Iris pigment epithelial cell (primary cell): ENCODE data around the gene CYP2C18.
"Not testable (repeated sequence)": the region's sequence is repeated elsewhere in the genome, so short reads cannot be mapped to it uniquely, and the experiment has no call there.

ENCODE experiments used
- DNase-seq: peaks from one replicate; pipeline ENCODE4 v3.0.0-alpha.2; 2011; ENCODE audit warnings: low read depth

Gene CYP2C18

GRCh38 chr10:94747137-94747536 lies 63.6 kb downstream of the CYP2C18 start:
- no peak for DNase-seq

- DNase-seq: no peak
Observed at GRCh38 chr10:94747838-94748237, 64.3 kb downstream of the CYP2C18 start.

- DNase-seq: no peak
Observed at GRCh38 chr10:94757916-94758315, 74.4 kb downstream of the CYP2C18 start.

GRCh38 chr10:94760586-94761178 lies 77.2 kb downstream of the CYP2C18 start:
- DNase-seq: no peak

- no peak for DNase-seq
Observed at GRCh38 chr10:94762393-94762792, 78.9 kb downstream of the CYP2C18 start, which contains the start of gene CYP2C19. Gene CYP2C19 (plus strand): TSS chr10:94762681. CDS start chr10:94762706, 25 bp downstream.

- DNase-seq: not testable (repeated sequence)
Observed at GRCh38 chr10:94775425-94775824, 91.9 kb downstream of the CYP2C18 start.

GRCh38 chr10:94777886-94778458 lies 94.4 kb downstream of the CYP2C18 start:
- DNase-seq: no peak

GRCh38 chr10:94780844-94781243 lies 97.3 kb downstream of the CYP2C18 start:
- no peak for DNase-seq

GRCh38 chr10:94784256-94784655 lies 100.7 kb downstream of the CYP2C18 start:
- no peak for DNase-seq

GRCh38 chr10:94785211-94785610 lies 101.7 kb downstream of the CYP2C18 start:
- DNase-seq: no peak
